Hepatocyte (in vitro differentiated cells): Measurements from ENCODE around the gene HBA1. TPM values are rescaled to one million over a fixed set of nuclear protein-coding genes. Genes with fewer than 3 reads are reported as not detected.

ENCODE experiments used
- DNase-seq: peaks from one replicate; pipeline ENCODE4 v3.0.0-alpha.2; 2016; ENCODE audit warnings: low spot score
- H2AFZ ChIP-seq: fragments of 200-600 bp; sonication (generic); 2 replicates; pipeline ENCODE4 v1.6.0; 2016; ENCODE audit warnings: antibody characterized with exemption, mild to moderate bottlenecking
- H3K27ac ChIP-seq: fragments of 200-600 bp; sonication (generic); 2 replicates; pipeline ENCODE4 v1.5.1; 2016; ENCODE audit warnings: mild to moderate bottlenecking
- H3K27me3 ChIP-seq: fragments of 200-600 bp; sonication (generic); 2 replicates; pipeline ENCODE4 v1.6.1; 2016
- H3K36me3 ChIP-seq: fragments of 200-600 bp; sonication (generic); replicated peaks from 2 replicates; pipeline ENCODE4 v1.5.1; 2016; ENCODE audit warnings: low read depth; ENCODE audit not compliant: insufficient read depth
- H3K4me1 ChIP-seq: fragments of 200-600 bp; sonication (generic); 2 replicates; pipeline ENCODE4 v1.5.1; 2016; ENCODE audit warnings: mild to moderate bottlenecking, moderate library complexity; ENCODE audit not compliant: insufficient read depth
- H3K4me2 ChIP-seq: fragments of 200-600 bp; sonication (generic); 2 replicates; pipeline ENCODE4 v1.6.0; 2016
- H3K4me3 ChIP-seq: fragments of 200-600 bp; sonication (generic); 2 replicates; pipeline ENCODE4 v1.5.1; 2016; ENCODE audit warnings: mild to moderate bottlenecking
- H3K79me2 ChIP-seq: fragments of 200-600 bp; sonication (generic); 2 replicates; pipeline ENCODE4 v1.6.0; 2017; ENCODE audit warnings: mild to moderate bottlenecking
- H3K9me2 ChIP-seq: fragments of 200-600 bp; sonication (generic); replicated peaks from 2 replicates; pipeline ENCODE4 v1.6.0; 2017; ENCODE audit warnings: mild to moderate bottlenecking; ENCODE audit not compliant: insufficient read depth
- H3K9me3 ChIP-seq: fragments of 200-600 bp; sonication (generic); 2 replicates; pipeline ENCODE4 v1.5.1; 2016; ENCODE audit warnings: low read depth, mild to moderate bottlenecking
- H4K20me1 ChIP-seq: fragments of 200-600 bp; sonication (generic); 2 replicates; pipeline ENCODE4 v1.6.0; 2016; ENCODE audit warnings: mild to moderate bottlenecking; ENCODE audit not compliant: insufficient read depth, poor library complexity, severe bottlenecking
- CTCF ChIP-seq: fragments of 200-600 bp; sonication (generic); IDR thresholded peaks from 2 replicates; pipeline ENCODE4 v1.5.1; 2016; ENCODE audit warnings: antibody characterized with exemption, mild to moderate bottlenecking; ENCODE audit not compliant: poor library complexity
- EZH2 ChIP-seq: fragments of 200-600 bp; sonication (generic); IDR thresholded peaks from 2 replicates; pipeline ENCODE4 v1.6.1; 2016; ENCODE audit warnings: antibody characterized with exemption, mild to moderate bottlenecking, borderline replicate concordance
- EZH2phosphoT487 ChIP-seq: fragments of 200-600 bp; sonication (generic); IDR thresholded peaks from one replicate; pipeline ENCODE4 v1.6.1; 2018; ENCODE audit warnings: antibody characterized with exemption, mild to moderate bottlenecking, low read depth, moderate library complexity; ENCODE audit not compliant: unreplicated experiment, severe bottlenecking
- WGBS: methylation state at CpG from one replicate; pipeline ENCODE4 v1.1.6; 2016; ENCODE audit warnings: low lambda C conversion rate; ENCODE audit errors: missing lambda C conversion rate; 5-methylcytosine and 5-hydroxymethylcytosine counted together
- polyA plus RNA-seq: library from polyadenylated mRNA; unstranded; fragments of >200 nt; fragmentation: Nextera tagmentation; extraction: Ambion mirVana; gene quantifications from 2 replicates; pipeline ENCODE4 v1.2.1, GENCODE V29; 2016
- total RNA-seq: library from RNA; depleted of rRNA; stranded (reverse); fragments of >200 nt; gene quantifications from 2 replicates; pipeline ENCODE4 v1.2.3, GENCODE V29; 2014

HBA1 gene
- total and polyA plus RNA-seq, 2 experiments from 2014 or later, result not detected

DNA sequence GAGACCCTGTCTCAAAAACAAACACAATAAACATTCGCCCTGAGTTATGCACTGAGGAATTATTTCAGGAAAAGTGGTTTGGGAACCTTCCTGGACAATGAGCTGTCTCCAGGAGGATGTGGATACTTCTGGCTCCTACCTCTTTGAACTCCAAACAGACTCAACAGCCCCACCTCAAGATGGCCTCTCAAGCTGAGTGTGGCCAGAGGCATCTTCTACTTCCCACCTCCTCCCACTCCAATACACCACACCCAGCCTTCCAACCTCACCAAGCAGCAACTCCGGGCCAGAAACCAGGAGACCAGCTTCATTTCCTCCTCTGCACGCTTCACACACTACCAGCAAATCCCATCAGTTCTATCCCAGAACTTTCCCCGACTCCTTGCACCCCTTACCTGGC, 15.4 kb downstream of the HBA1 start:
- peaks cover 2% of the 10 kb centered on the region for H3K79me2 ChIP-seq
- no peak overlapping the region for H2AFZ ChIP-seq
- H3K9me3 ChIP-seq, result no peaks in the 10 kb centered on the region
- no peaks in the 10 kb centered on the region for H3K4me1 ChIP-seq
- H3K27ac ChIP-seq, result no peak overlapping the region
- H3K4me3 ChIP-seq, result no peak overlapping the region
- H3K4me2 ChIP-seq, result no peak overlapping the region
- H3K27me3 ChIP-seq, result no peaks in the 10 kb centered on the region
- TF ChIP-seq EZH2, result no peak
- TF ChIP-seq EZH2phosphoT487, result no peak
- no peak for TF ChIP-seq CTCF
- H3K9me2 ChIP-seq, result no peaks in the 10 kb centered on the region
- no peak for DNase-seq
- 91% methylated on average over 4 of the region's 4 CpGs for WGBS
- no peaks in the 10 kb centered on the region for H3K36me3 ChIP-seq
- peaks cover 10% of the 10 kb centered on the region for H4K20me1 ChIP-seq

DNA sequence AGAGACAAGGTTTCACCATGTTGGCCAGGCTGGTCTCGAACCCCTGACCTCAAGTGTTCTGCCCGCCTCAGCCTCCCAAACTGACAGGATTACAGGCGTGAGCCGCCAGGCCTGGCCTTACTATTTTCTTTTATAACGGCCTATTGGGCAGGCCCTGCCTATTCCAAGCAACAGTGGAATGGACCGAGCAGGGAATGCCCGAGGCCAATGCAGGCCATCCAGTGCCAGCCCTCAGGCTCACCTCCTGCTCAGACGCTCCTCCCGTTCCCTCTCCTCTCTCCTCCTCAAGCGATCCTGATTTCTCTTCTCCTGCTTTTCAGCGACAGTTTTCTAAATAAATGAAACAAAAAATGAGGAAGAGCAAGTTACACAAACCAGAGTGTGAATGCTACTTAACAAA, 16.2 kb downstream of the HBA1 start:
- Histone ChIP-seq H3K27ac (no peak overlapping the region), H3K4me3 (no peak overlapping the region), H3K4me1 (no peaks in the 10 kb centered on the region), H3K36me3 (no peaks in the 10 kb centered on the region), H2AFZ (no peak overlapping the region), H3K4me2 (no peak overlapping the region), H4K20me1 (peaks cover 10% of the 10 kb centered on the region), H3K79me2 (peaks cover 5% of the 10 kb centered on the region), H3K27me3 (no peaks in the 10 kb centered on the region), H3K9me3 (no peaks in the 10 kb centered on the region), H3K9me2 (no peaks in the 10 kb centered on the region)
- TF ChIP-seq EZH2, result no peak
- TF ChIP-seq CTCF, result no peak
- TF ChIP-seq EZH2phosphoT487, result no peak
- DNase-seq, result no peak
- WGBS, result 95% methylated on average over 11 of the region's 11 CpGs

- WGBS, result 96% methylated on average over 15 of the region's 15 CpGs
- Histone ChIP-seq H3K27ac (no peak overlapping the region), H3K9me2 (no peaks in the 10 kb centered on the region), H3K4me3 (no peak overlapping the region), H3K4me1 (no peaks in the 10 kb centered on the region), H3K4me2 (no peak overlapping the region), H3K79me2 (peaks cover 5% of the 10 kb centered on the region), H4K20me1 (peaks cover 10% of the 10 kb centered on the region), H2AFZ (no peak overlapping the region), H3K9me3 (no peaks in the 10 kb centered on the region), H3K36me3 (no peaks in the 10 kb centered on the region), H3K27me3 (no peaks in the 10 kb centered on the region)
- DNase-seq, result no peak
- no peak for TF ChIP-seq EZH2phosphoT487
Measured at GRCh38 chr16:193441-193840, 17.0 kb downstream of the HBA1 start.

- DNase-seq, result no peak
- H3K27ac ChIP-seq, result no peak overlapping the region
- no peaks in the 10 kb centered on the region for H3K4me1 ChIP-seq
- H3K4me3 ChIP-seq, result no peak overlapping the region
- no peaks in the 10 kb centered on the region for H3K9me3 ChIP-seq
- peaks cover 11% of the 10 kb centered on the region for H3K79me2 ChIP-seq
- no peak overlapping the region for H3K4me2 ChIP-seq
- H4K20me1 ChIP-seq, result peaks cover 10% of the 10 kb centered on the region
- H3K36me3 ChIP-seq, result no peaks in the 10 kb centered on the region
- 99% methylated on average over 6 of the region's 6 CpGs for WGBS
- no peaks in the 10 kb centered on the region for H3K9me2 ChIP-seq
- no peaks in the 10 kb centered on the region for H3K27me3 ChIP-seq
- H2AFZ ChIP-seq, result no peak overlapping the region
- TF ChIP-seq EZH2phosphoT487, result no peak
- TF ChIP-seq CTCF, result no peak
- no peak for TF ChIP-seq EZH2
Measured at GRCh38 chr16:194516-194915, 18.0 kb downstream of the HBA1 start.
